Retina (tissue), 1 donor: ENCODE measurements around the gene RGL3.
"Not testable (repeated sequence)": the region's sequence is repeated elsewhere in the genome, so short reads cannot be mapped to it uniquely, and the experiment has no call there.

Source experiments
- DNase-seq: peaks from one replicate; pipeline ENCODE4 v3.0.0-alpha.2; 2016

Gene RGL3

GRCh38 chr19:11379269-11379845 is 39.8 kb downstream of the RGL3 start:
- DNase-seq = not testable (repeated sequence)

GRCh38 chr19:11378319-11379189 is 40.6 kb downstream of the RGL3 start:
- DNase-seq = peak; percentile 72

GRCh38 chr19:11377756-11378155 is 41.4 kb downstream of the RGL3 start:
- no peak for DNase-seq

DNA sequence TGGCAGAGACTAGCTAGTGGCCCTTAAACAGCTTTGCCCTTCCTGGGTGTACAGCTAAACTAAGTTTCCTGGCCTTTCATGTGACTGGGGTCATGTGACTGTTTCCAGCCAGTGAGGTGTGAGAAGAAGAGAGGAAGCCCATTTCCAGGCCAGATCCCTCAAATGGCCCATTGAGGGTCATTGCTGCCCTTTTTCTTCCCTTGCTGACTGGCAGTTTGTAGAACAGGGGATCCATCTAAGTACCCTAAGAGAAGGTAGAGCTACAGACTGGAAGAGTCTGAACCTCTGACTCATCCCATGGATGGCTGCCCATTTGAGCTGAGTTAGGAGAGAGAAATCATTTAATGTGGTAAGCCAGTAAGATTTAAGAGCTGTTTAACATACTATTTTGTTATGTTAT is 41.9 kb downstream of the RGL3 start:
- no peak for DNase-seq

DNA sequence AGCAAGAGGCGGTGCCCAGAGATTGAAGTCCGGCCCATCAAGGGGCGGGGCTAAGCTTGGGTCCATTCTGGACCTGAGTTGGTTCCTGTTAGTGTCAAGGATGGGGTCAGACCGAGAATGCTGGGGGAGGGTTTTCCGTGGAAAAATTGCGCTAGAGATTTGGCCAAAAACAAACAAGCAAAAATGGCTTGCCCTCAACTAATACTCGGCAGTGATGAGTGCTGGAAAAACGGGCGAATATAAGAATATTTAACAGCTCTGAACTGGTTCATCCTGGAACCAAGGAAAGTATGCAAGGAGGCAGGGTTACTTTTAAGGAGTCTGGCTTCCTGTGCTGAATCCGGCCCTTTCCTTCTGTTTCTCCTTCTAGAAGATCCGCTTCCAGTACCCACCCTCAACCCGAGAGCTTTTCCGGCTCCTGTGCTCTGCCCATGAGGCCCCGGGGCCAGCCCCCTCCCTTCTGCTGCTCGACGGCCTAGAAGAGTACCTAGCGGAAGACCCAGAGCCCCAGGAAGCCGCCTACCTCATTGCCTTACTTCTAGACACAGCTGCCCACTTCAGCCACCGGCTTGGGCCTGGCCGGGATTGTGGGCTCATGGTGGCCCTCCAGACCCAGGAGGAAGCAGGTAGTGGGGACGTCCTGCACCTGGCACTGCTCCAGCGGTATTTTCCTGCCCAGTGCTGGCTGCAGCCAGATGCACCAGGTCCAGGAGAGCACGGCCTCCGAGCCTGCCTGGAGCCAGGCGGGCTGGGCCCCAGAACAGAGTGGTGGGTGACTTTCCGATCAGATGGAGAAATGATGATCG is 43.8 kb downstream of the RGL3 start:
- no peak for DNase-seq

DNA sequence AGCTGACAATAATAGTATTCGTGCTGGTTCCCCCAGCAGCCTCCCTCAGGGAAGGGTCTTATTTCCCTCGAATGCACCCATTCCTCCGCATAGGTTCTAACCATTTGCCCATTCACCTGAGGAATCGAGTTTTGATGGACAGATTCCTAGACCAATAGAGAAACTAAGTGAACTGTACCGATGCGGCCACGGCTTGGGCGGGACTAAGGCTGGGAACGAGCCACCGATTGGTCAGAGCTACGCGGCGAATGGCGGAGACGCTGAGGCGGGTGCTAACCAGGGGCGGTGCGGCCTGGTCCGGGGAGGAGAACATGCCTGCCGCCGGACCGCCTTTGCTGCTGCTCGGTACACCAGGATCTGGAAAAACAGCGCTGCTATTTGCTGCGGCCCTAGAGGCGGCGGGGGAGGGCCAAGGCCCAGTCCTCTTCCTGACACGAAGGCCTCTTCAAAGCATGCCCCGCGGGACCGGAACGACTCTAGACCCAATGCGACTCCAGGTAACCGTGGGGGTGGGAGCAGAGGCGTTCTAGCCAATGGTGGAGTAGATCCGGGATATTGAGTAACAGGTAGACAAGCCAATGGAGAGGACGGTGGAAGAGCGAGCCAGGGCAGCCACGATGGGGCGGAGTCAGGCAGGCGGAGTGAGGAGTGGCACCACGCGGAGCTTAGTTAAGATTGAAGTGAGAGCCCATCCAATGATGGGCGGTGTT is 44.5 kb downstream of the RGL3 start, which contains the start of gene SWSAP1:
SWSAP1 (plus strand) TSS at position 234 of the 710 bp plus-strand sequence; CDS start at position 249, 15 bp downstream.
- peak; percentile 100 for DNase-seq

DNA sequence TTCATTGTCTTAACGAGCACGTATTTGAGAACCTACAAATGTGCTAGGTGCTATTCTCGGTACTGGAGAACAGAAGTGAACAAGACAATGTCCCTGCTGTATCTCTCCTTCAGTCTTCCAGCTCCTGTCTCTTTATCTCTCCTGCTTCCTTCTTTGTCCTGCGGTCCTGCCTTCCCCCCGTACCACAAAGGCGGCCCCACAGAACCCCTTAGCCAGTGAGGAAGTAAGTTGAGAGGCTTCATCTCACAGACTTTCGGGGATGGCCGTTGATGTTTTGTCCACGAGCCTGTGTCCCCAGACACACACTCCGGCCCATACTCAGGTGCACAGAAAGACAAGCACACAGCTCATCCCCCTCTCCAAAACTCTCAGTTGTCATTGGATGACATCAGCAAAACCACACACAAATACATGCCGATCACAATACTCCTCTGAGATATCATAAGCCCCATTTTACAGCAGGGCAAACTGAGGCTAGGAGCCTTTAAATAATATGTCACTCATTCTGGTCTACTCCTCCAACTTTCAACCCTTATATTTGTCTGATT is 45.2 kb downstream of the RGL3 start:
- no peak for DNase-seq

GRCh38 chr19:11373166-11373884 is 45.8 kb downstream of the RGL3 start:
- DNase-seq = peak; percentile 88

GRCh38 chr19:11370744-11371143 is 48.4 kb downstream of the RGL3 start:
- DNase-seq = no peak

DNA sequence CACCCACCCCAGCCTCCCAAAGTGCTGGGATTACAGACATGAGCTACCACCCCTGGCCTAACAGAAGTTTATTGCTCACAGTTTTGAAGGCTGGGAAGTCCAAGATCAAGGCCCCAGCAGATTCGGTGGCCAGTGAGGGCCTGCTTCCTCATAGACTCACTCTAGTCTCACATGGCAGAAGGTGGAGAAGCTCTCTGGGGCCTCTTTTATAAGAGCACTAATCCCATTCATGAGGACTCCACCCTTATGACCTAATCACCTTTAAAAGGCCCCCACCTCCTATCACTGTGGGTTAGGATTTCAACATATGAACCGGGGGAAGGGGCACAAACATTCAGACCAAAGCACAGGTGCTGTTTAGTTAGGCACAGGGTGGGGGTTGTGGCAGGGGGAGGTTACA is 51.6 kb downstream of the RGL3 start:
- no peak for DNase-seq

- DNase-seq = no peak
Measured at GRCh38 chr19:11365557-11366117, 53.5 kb downstream of the RGL3 start.

DNA sequence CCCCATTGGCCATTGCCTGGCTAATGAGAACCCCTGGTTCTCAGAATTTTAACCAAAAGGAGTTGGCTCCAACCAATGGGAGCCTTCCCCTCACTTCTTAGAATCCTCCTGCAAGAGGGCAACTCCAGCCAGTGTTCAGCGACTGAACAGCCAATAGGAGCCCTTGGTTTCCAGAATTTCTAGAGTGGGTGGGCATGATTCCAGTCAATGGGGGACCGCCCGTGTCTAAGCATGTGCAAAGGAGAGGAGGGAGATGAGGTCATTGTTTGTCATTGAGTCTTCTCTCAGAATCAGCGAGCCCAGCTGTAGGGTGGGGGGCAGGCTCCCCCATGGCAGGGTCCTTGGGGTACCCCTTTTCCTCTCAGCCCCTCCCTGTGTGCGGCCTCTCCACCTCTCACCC is 54.2 kb downstream of the RGL3 start:
- no peak for DNase-seq

DNA sequence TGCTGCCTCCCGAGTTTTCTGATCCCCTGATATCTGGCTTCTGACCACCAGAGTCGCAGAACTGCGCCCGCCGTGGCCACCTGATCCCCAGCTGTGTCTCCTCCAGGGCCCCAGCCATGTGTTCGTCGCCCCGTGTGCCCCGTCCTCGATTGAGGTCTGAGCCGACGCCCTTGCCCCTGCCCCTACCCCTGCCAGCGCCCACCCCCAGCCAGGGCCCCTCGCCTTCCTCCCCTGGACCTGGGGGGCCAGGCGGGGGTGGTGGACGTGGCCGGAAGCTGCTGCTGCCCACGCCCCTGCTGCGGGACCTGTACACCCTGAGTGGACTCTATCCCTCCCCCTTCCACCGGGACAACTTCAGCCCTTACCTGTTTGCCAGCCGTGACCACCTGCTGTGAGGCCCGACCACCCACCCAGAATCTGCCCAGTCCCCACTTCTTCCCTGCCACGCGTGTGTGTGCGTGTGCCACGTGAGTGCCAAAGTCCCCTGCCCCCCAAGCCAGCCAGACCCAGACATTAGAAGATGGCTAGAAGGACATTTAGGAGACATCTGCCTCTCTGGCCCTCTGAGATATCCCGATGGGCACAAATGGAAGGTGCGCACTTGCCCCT is 54.7 kb downstream of the RGL3 start:
- DNase-seq = no peak

GRCh38 chr19:11363881-11364280 is 55.2 kb downstream of the RGL3 start:
- no peak for DNase-seq

DNA sequence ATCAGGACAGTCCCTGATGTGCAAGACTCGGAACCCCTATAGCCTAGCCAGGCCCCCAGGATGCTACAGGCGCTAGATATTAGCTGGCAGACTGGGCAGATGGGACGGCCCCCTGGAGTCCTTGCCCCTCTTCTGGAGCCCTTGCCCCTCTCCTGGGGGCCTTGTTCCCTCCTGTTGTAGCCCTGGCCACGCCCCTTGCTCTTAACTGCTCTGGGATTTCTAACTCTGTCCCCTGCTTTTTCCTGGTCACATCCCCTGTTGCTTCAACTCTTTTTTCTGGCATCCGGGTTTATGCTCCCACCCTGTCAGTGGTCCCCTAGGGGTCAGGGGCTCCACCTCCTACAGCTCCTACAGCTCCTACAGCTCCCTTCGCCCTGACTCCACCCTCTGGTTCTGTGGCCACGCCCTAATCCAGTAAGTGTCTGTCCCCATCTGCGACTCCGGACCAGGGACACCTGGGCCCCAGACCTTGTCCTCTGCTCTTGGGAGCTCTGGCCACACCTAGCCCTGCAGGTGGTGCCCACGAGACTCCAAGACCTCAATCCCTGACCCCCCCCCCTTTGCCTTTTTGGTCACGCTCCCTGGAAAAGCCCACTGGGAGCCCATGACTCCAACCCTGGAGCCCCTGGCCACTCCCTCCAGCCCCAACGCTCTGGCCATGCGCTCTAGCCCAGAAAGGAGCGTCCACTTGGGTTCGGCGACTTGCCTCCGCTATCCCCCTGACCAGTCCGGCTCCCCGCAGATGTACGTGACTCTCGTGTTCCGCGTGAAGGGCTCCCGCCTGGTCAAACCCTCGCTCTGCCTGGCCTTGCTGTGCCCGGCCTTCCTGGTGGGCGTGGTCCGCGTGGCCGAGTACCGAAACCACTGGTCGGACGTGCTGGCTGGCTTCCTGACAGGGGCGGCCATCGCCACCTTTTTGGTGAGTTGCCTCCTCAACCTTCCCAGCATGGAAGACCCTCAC is 57.1 kb downstream of the RGL3 start:
- no peak for DNase-seq

GRCh38 chr19:11361037-11361770 is 57.9 kb downstream of the RGL3 start:
- peak; percentile 85 for DNase-seq

- DNase-seq = no peak
Measured at GRCh38 chr19:11359421-11359820, 59.7 kb downstream of the RGL3 start.

- no peak for DNase-seq
Measured at GRCh38 chr19:11356676-11357550, 62.2 kb downstream of the RGL3 start.
